H9 (cell line): ENCODE data around the gene TMEM132C. TPM values are rescaled to one million over a fixed set of nuclear protein-coding genes. Genes with fewer than 3 reads are reported as not detected.

Source experiments
- DNase-seq: peaks from one replicate; pipeline ENCODE4 v3.0.0-alpha.2; 2017
- H2AFZ ChIP-seq: one replicate; pipeline ENCODE4 v1.6.1; 2013; ENCODE audit warnings: mild to moderate bottlenecking, low read length, control low read depth, moderate library complexity
- H2AK5ac ChIP-seq: 2 replicates; pipeline ENCODE4 v1.6.1; 2013; ENCODE audit warnings: low read length, control low read depth, mixed read lengths; ENCODE audit not compliant: insufficient read length
- H2BK120ac ChIP-seq: one replicate; pipeline ENCODE4 v1.6.1; 2013; ENCODE audit warnings: low read depth, mild to moderate bottlenecking, low read length, control low read depth, inconsistent platforms; ENCODE audit not compliant: poor library complexity, severe bottlenecking
- H2BK12ac ChIP-seq: 2 replicates; pipeline ENCODE4 v1.6.1; 2013; ENCODE audit warnings: low read length, control low read depth, mixed read lengths, low read depth; ENCODE audit not compliant: insufficient read length
- H2BK15ac ChIP-seq: 2 replicates; pipeline ENCODE4 v1.6.1; 2013; ENCODE audit warnings: low read depth, low read length, control low read depth
- H2BK20ac ChIP-seq: one replicate; pipeline ENCODE4 v1.6.1; 2013; ENCODE audit warnings: low read depth, mild to moderate bottlenecking, low read length, control low read depth, inconsistent platforms; ENCODE audit not compliant: poor library complexity, severe bottlenecking
- H2BK5ac ChIP-seq: 2 replicates; pipeline ENCODE4 v1.6.1; 2013; ENCODE audit warnings: low read length, control low read depth, mixed read lengths; ENCODE audit not compliant: insufficient read length
- H3K14ac ChIP-seq: 2 replicates; pipeline ENCODE4 v1.6.1; 2013; ENCODE audit warnings: low read length, control low read depth; ENCODE audit not compliant: insufficient read depth
- H3K18ac ChIP-seq: 2 replicates; pipeline ENCODE4 v1.6.1; 2013; ENCODE audit warnings: low read depth, mild to moderate bottlenecking, mixed read lengths, low read length, control low read depth; ENCODE audit not compliant: insufficient read length
- H3K23ac ChIP-seq: 2 replicates; pipeline ENCODE4 v1.6.1; 2013; ENCODE audit warnings: low read length, control low read depth, mixed read lengths, low read depth; ENCODE audit not compliant: insufficient read length
- H3K23me2 ChIP-seq: 2 replicates; pipeline ENCODE4 v1.6.1; 2013; ENCODE audit warnings: low read depth, mild to moderate bottlenecking, mixed read lengths, low read length, control low read depth; ENCODE audit not compliant: insufficient read length, poor library complexity, severe bottlenecking
- H3K27ac ChIP-seq: 2 replicates; pipeline ENCODE4 v1.5.1; 2013; ENCODE audit warnings: low read length, control low read depth, mixed read lengths, low read depth; ENCODE audit not compliant: insufficient read length
- H3K27me3 ChIP-seq: 2 replicates; pipeline ENCODE4 v1.6.1; 2013; ENCODE audit warnings: low read length, control low read depth, inconsistent platforms; ENCODE audit not compliant: insufficient read depth
- H3K4ac ChIP-seq: 2 replicates; pipeline ENCODE4 v1.6.1; 2013; ENCODE audit warnings: low read depth, mild to moderate bottlenecking, control low read depth, inconsistent platforms, low read length, moderate library complexity
- H3K4me1 ChIP-seq: 2 replicates; pipeline ENCODE4 v1.6.1; 2013; ENCODE audit warnings: low read length, control low read depth, inconsistent platforms; ENCODE audit not compliant: insufficient read depth
- H3K4me2 ChIP-seq: 2 replicates; pipeline ENCODE4 v1.6.1; 2013; ENCODE audit warnings: low read length, control low read depth, mixed read lengths; ENCODE audit not compliant: insufficient read length, insufficient read depth
- H3K56ac ChIP-seq: 2 replicates; pipeline ENCODE4 v1.6.1; 2013; ENCODE audit warnings: low read depth, mild to moderate bottlenecking, mixed read lengths, low read length, control low read depth; ENCODE audit not compliant: insufficient read length
- H3K79me1 ChIP-seq: 2 replicates; pipeline ENCODE4 v1.6.1; 2013; ENCODE audit warnings: low read depth, mild to moderate bottlenecking, moderate library complexity, low read length, control low read depth, inconsistent platforms; ENCODE audit not compliant: insufficient read depth, poor library complexity, severe bottlenecking
- H3K79me2 ChIP-seq: 2 replicates; pipeline ENCODE4 v1.6.1; 2013; ENCODE audit warnings: low read length, control low read depth, inconsistent platforms; ENCODE audit not compliant: insufficient read depth
- H3K9ac ChIP-seq: 2 replicates; pipeline ENCODE4 v1.6.1; 2013; ENCODE audit warnings: low read length, control low read depth, mixed read lengths; ENCODE audit not compliant: insufficient read length; ENCODE audit errors: extremely low read depth
- H3K9me3 ChIP-seq: one replicate; pipeline ENCODE4 v1.6.1; 2013; ENCODE audit warnings: low read depth, low read length, inconsistent platforms; ENCODE audit not compliant: control insufficient read depth
- H3T11ph ChIP-seq: one replicate; pipeline ENCODE4 v1.6.1; 2013; ENCODE audit warnings: mild to moderate bottlenecking, low read length, control low read depth, inconsistent platforms
- H4K20me1 ChIP-seq: one replicate; pipeline ENCODE4 v1.6.1; 2013; ENCODE audit not compliant: control insufficient read depth, insufficient read length, insufficient read depth
- H4K5ac ChIP-seq: 2 replicates; pipeline ENCODE4 v1.6.1; 2013; ENCODE audit warnings: low read depth, mild to moderate bottlenecking, mixed read lengths, low read length, control low read depth; ENCODE audit not compliant: insufficient read length
- H4K8ac ChIP-seq: replicated peaks from 2 replicates; pipeline ENCODE4 v1.6.1; 2013; ENCODE audit warnings: low read length, control low read depth, mixed read lengths, low read depth; ENCODE audit not compliant: insufficient read length
- H4K91ac ChIP-seq: 2 replicates; pipeline ENCODE4 v1.6.1; 2013; ENCODE audit warnings: low read depth, mild to moderate bottlenecking, moderate library complexity, mixed read lengths, low read length, control low read depth; ENCODE audit not compliant: insufficient read length
- H3K27ac Mint-ChIP-seq, 3 experiments: 2 replicates in 2 of 3; 3 replicates in 1 of 3; pipeline ENCODE4 v1.8.0; 2020 to 2021; ENCODE audit warnings: mixed read lengths in 3 of 3, mild to moderate bottlenecking in 1 of 3, moderate library complexity in 1 of 3
- H3K27me3 Mint-ChIP-seq: 2 replicates; pipeline ENCODE4 v1.8.0; 2021; ENCODE audit warnings: low read depth, mild to moderate bottlenecking, moderate library complexity, mixed read lengths
- H3K36me3 Mint-ChIP-seq, 3 experiments: 2 replicates in 2 of 3; 3 replicates in 1 of 3; pipeline ENCODE4 v1.8.0; 2020 to 2021; ENCODE audit warnings: low read depth in 3 of 3, mixed read lengths in 3 of 3; ENCODE audit not compliant: insufficient read depth in 1 of 3
- H3K4me1 Mint-ChIP-seq, 2 experiments: 2 replicates each; pipeline ENCODE4 v1.8.0; 2020; ENCODE audit warnings: mixed read lengths in 2 of 2
- H3K4me3 Mint-ChIP-seq, 2 experiments: 2 replicates in 1 of 2; 3 replicates in 1 of 2; pipeline ENCODE4 v1.8.0; 2020 to 2021; ENCODE audit warnings: mild to moderate bottlenecking in 2 of 2, mixed read lengths in 2 of 2, moderate library complexity in 1 of 2
- H3K9me3 Mint-ChIP-seq, 2 experiments: 2 replicates in 1 of 2; 3 replicates in 1 of 2; pipeline ENCODE4 v1.8.0; 2020; ENCODE audit warnings: mild to moderate bottlenecking in 2 of 2, mixed read lengths in 2 of 2, moderate library complexity in 1 of 2
- CTCF ChIP-seq: fragments of 200-600 bp; sonication (generic); conservative IDR thresholded peaks from 3 replicates; pipeline ENCODE4 v1.8.0; 2021; ENCODE audit warnings: antibody characterized with exemption, mild to moderate bottlenecking
- WGBS: extraction: QIAGEN DNeasy Blood & Tissue Kit; methylation state at CpG from one replicate; pipeline ENCODE4 v1.1.7; 2013; ENCODE audit warnings: missing lambda C conversion rate, low lambda C conversion rate, mixed read lengths; ENCODE audit not compliant: insufficient read length; ENCODE audit errors: extremely low coverage; 5-methylcytosine and 5-hydroxymethylcytosine counted together
- total RNA-seq: library from RNA; stranded (reverse); gene quantifications from 2 replicates; pipeline ENCODE4 v1.2.1, GENCODE V29; 2021

Gene TMEM132C
- total RNA-seq, 1 experiment from 2014 or later: 0.22 TPM

GRCh38 chr12:128557231-128557630 is 290.3 kb downstream of the TMEM132C start:
- no peak overlapping the region for H3K14ac ChIP-seq
- peaks cover 0 to 4% of the 10 kb centered on the region in 2 experiments; a peak in 2 of 5 replicates for H3K9me3 Mint-ChIP-seq
- no peak overlapping the region for H3K4ac ChIP-seq
- no peaks in the 10 kb centered on the region for H3K79me2 ChIP-seq
- H3K27ac Mint-ChIP-seq: no peak overlapping the region
- no peak overlapping the region for H2BK5ac ChIP-seq
- no peak overlapping the region for H2BK20ac ChIP-seq
- no peak overlapping the region for H2BK15ac ChIP-seq
- H4K5ac ChIP-seq: no peak overlapping the region
- no peaks in the 10 kb centered on the region for H3K79me1 ChIP-seq
- no peak overlapping the region for H4K91ac ChIP-seq
- H3K23ac ChIP-seq: no peak overlapping the region
- H4K8ac ChIP-seq: no peak overlapping the region
- no CpG with 5 or more reads among the region's 1 CpG for WGBS
- H3K36me3 Mint-ChIP-seq: no peaks in the 10 kb centered on the region; a peak in 1 of 7 replicates
- no peaks in the 10 kb centered on the region for H3K23me2 ChIP-seq
- no peak overlapping the region for H2AFZ ChIP-seq
- no peak overlapping the region for H2BK120ac ChIP-seq
- no peaks in the 10 kb centered on the region for H4K20me1 ChIP-seq
- H3K27me3 ChIP-seq: no peaks in the 10 kb centered on the region
- no peak overlapping the region for H3K4me2 ChIP-seq
- H3K27me3 Mint-ChIP-seq: peaks cover 79% of the 10 kb centered on the region
- no peak overlapping the region for H3T11ph ChIP-seq
- no peak overlapping the region for H3K18ac ChIP-seq
- no peak for TF ChIP-seq CTCF
- no peak overlapping the region for H2AK5ac ChIP-seq
- no peaks in the 10 kb centered on the region for H3K9me3 ChIP-seq
- no peaks in the 10 kb centered on the region for H3K4me1 ChIP-seq
- no peak for DNase-seq
- H3K9ac ChIP-seq: no peak overlapping the region
- peaks cover 0 to 7% of the 10 kb centered on the region in 2 experiments; a peak in 1 of 4 replicates for H3K4me1 Mint-ChIP-seq
- H3K56ac ChIP-seq: no peak overlapping the region
- H3K27ac ChIP-seq: no peak overlapping the region
- no peak overlapping the region for H2BK12ac ChIP-seq
- H3K4me3 Mint-ChIP-seq: no peak overlapping the region
